ENCODE measurements around the gene DEAF1. TPM values are rescaled to one million over a fixed set of nuclear protein-coding genes. Genes with fewer than 3 reads are reported as not detected.
A peak's percentile ranks its signal among the peaks of the same experiment; 100 is the strongest.

Gene DEAF1
- total RNA-seq, 6 experiments from 2014 or later, result 11.3 to 17.9 (median 14.0) TPM

GRCh38 chr11:659532-660085 is 35.4 kb downstream of the DEAF1 start:
- ATAC-seq, result no peak
- intact Hi-C loops (cut with DNase I), result loop anchor here (10.0 kb wide), 1 partner anchor 65 kb away; no protein-coding TSS in a partner anchor
- TF ChIP-seq CTCF (IDR thresholded peaks at IDR 0.05), result no peak
- no peak for TF ChIP-seq POLR2A (IDR thresholded peaks at IDR 0.05)
- H3K4me1 ChIP-seq, result peaks cover 0 to 58% (median 24%) of the 10 kb centered on the region in 4 donors
- no peak overlapping the region for H3K27ac ChIP-seq
- no peak for DNase-seq
- H3K4me3 ChIP-seq, result no peak overlapping the region
- WGBS (ENCODE audit: insufficient coverage, low coverage, low lambda C conversion rate, missing lambda C conversion rate), result 95% methylated on average over 10 of the region's 16 CpGs
- H3K36me3 ChIP-seq, result no peaks in the 10 kb centered on the region
- H3K9me3 ChIP-seq, result no peaks in the 10 kb centered on the region
- H3K27me3 ChIP-seq, result no peaks in the 10 kb centered on the region

GRCh38 chr11:657691-658126 is 37.3 kb downstream of the DEAF1 start:
- H3K4me1 ChIP-seq, result peaks cover 0 to 65% (median 27%) of the 10 kb centered on the region in 4 donors
- peak; percentile 70 to 83 (median 83) for DNase-seq
- intact Hi-C loops (cut with DNase I), result no loop called here

GRCh38 chr11:656866-657265 is 38.2 kb downstream of the DEAF1 start:
- intact Hi-C loops (cut with DNase I), result no loop called here
- 59% methylated on average over 4 of the region's 7 CpGs for WGBS (ENCODE audit: insufficient coverage, low coverage, low lambda C conversion rate, missing lambda C conversion rate)
- peak overlapping the region in 1 of 3 donors; percentile 71 for H3K27ac ChIP-seq
- no peak for DNase-seq
- no peak for TF ChIP-seq CTCF (IDR thresholded peaks at IDR 0.05)
- TF ChIP-seq POLR2A (IDR thresholded peaks at IDR 0.05), result no peak
- no peak for ATAC-seq
- no peaks in the 10 kb centered on the region for H3K36me3 ChIP-seq
- no peak overlapping the region for H3K4me3 ChIP-seq
- no peaks in the 10 kb centered on the region for H3K9me3 ChIP-seq
- peaks cover 0 to 59% (median 27%) of the 10 kb centered on the region in 4 donors for H3K4me1 ChIP-seq
- no peaks in the 10 kb centered on the region for H3K27me3 ChIP-seq

More at GRCh38 chr11:657691-658126, 37.3 kb downstream of the DEAF1 start:
- ATAC-seq, result peak; percentile 72 to 82 (median 75)
- H3K9me3 ChIP-seq, result no peaks in the 10 kb centered on the region
- H3K36me3 ChIP-seq, result no peaks in the 10 kb centered on the region
- TF ChIP-seq CTCF (IDR thresholded peaks at IDR 0.05) (peak in 2 of 4 donors; percentile 12 to 25), POLR2A (IDR thresholded peaks at IDR 0.05) (no peak)
- peak overlapping the region in 2 of 3 donors; percentile 15 to 17 for H3K4me3 ChIP-seq
- 14% methylated on average over 8 of the region's 14 CpGs for WGBS (ENCODE audit: insufficient coverage, low coverage, low lambda C conversion rate, missing lambda C conversion rate)
- no peaks in the 10 kb centered on the region for H3K27me3 ChIP-seq
- peak overlapping the region in 2 of 3 donors; percentile 18 to 71 for H3K27ac ChIP-seq

- peaks cover 0 to 1% (median 0%) of the 10 kb centered on the region in 4 donors for H3K36me3 ChIP-seq
- 70% methylated on average over 3 of the region's 14 CpGs for WGBS (ENCODE audit: insufficient coverage, low coverage, low lambda C conversion rate, missing lambda C conversion rate)
- DNase-seq (no peak), ATAC-seq (no peak)
- H3K4me3 ChIP-seq, result no peak overlapping the region
- H3K27ac ChIP-seq, result peak overlapping the region in 1 of 3 donors; percentile 71
- H3K27me3 ChIP-seq, result no peaks in the 10 kb centered on the region
- peaks cover 0 to 54% (median 27%) of the 10 kb centered on the region in 4 donors for H3K4me1 ChIP-seq
- TF ChIP-seq CTCF (IDR thresholded peaks at IDR 0.05), result no peak
- TF ChIP-seq POLR2A (IDR thresholded peaks at IDR 0.05), result no peak
- intact Hi-C loops (cut with DNase I), result no loop called here
- no peaks in the 10 kb centered on the region for H3K9me3 ChIP-seq
Measured at GRCh38 chr11:656426-656825, 38.6 kb downstream of the DEAF1 start.

All from right lobe of liver (tissue), 6 donors.